HG03095 (cell line): ENCODE data around the gene VAMP2.

Experiments used
- ATAC-seq: cut with Tn5 transposase; IDR thresholded peaks from one replicate; pipeline ENCODE4 v1.9.1; 2021; ENCODE audit warnings: moderate library complexity; ENCODE audit not compliant: unreplicated experiment

VAMP2 gene

DNA sequence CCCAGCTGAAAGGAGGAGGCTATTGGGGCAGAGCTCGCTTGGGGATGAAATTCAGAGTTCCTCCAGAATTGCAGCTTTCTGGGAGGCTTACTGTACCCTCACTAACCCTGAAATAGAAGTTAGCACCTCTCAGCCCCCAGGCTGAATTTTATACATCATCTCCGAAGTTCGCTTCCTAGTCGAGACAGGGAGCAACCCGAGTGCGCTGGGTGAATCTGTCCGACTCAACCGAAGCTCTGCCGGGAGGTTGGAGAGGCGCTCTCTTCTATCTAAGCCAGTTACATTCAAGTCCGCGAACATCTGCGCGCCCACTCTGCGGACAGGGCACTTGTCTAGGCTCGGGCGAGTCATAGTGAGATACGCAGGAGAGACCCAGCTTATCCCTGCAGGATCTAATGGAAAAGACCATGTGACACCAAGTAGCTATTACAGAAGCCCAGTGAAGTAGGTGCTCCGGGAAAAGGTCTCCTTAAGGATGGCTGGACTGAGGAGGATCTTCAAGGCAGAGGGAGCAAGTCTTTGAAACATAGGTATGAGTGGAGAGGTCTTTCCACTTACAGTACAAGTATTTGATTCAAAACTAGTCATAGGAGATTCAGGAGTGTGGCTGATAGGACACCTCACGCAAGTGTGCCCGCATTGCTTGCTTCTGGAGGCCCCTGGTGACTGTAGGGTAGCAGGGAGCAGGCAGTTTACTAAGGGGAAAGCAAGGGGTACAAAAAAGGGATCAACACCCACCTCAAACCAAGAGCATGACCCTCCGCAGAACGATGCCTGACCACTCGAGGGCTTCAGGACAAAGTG lies 38.2 kb downstream of the VAMP2 start:
- ATAC-seq = no peak

DNA sequence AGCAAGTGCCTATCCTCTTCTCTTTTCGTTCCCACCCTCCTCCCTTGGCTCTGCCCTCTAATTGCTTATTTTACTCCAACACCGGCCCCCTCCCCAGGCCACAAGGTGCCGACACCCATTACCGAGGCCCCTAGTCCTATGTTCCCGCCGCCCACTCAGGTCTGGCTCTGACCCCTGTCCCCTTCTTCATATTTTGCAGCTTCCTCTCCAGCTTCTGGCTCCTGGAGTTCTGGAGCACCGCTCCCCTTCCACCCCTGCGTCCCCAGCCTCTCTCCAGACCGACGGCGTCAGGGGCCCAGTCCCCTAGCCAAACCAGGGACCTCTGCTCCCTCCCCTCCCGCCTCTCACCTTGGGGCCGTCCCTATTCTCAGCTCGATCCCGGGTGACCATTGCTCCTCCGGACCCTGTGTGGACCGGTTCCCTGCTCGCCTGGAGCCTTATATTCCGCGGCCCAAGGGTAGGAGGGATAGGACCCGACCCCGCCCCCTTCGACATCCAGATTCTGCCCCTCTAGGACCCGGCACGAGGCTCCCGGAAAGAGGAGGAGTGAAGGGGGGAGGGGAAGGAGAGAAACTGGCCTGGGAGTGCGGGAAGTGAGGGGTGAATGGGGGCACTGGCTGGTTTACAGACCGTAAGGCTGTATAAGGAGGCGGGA lies 38.9 kb downstream of the VAMP2 start, which contains the start of gene HES7:
TSS of gene HES7 (minus strand) at position 412 of the 655 bp plus-strand sequence. CDS start at position 390, 22 bp downstream.
- no peak for ATAC-seq

DNA sequence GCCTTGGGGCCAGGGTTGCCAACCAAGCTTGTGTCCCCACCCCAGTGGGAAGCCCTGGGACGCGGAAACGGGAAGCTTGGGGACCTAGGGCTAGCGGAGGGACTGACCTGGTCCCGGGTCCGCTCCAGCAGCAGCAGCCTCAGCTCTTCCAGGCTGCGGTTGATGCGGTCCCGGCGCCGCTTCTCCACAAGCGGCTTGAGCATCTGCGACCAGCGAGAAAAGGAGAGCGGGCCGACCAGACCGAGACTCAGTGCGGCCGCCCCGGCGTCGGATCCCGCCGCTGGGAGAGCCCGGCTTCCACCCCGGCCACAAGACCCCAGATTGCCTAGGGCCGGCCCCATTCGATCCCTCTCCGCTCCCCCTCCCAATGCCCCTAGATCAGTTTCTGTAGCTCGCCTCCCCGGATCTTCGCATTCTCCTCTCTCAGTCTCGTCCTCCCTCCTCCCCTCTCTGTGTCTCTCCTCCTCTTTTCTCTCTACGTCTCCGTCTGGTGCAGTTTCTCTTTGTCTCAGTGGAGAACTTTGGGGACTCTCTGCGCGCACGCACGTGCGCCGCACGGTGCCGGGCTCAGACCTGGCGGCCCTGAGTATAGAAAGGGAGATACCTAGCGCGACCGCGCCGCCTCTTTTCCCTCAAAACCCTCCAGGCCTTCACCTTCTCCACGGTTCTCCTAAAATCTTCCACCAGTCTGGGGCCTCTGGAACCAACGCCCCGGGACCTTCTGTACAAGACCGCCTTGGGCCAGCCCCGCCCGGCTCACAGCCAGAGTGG lies 39.6 kb downstream of the VAMP2 start:
- no peak for ATAC-seq

DNA sequence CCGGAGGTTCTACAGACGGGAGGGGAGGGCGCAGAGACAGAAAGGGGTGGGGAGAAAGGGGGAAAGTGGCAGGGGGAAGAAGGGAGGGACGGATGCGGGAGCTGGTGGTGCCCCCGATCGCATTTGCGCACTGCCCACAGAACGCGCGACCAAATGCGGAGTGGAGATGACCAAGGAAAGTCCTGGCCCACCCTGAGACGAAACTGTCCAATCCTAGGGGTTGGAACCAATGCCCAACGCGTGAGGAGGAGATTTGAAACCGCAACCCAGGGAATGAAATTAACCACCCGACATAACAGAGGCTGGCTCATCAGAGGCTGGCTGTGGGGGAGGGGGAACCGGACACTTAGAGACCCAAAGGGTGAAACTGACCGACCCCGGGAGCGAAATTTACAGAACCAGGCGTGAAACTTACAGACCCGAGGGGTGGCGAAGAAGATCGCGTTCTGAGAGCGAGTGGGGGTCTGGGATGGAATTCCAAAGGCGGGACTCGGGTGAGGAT lies 40.3 kb downstream of the VAMP2 start:
- no peak for ATAC-seq

DNA sequence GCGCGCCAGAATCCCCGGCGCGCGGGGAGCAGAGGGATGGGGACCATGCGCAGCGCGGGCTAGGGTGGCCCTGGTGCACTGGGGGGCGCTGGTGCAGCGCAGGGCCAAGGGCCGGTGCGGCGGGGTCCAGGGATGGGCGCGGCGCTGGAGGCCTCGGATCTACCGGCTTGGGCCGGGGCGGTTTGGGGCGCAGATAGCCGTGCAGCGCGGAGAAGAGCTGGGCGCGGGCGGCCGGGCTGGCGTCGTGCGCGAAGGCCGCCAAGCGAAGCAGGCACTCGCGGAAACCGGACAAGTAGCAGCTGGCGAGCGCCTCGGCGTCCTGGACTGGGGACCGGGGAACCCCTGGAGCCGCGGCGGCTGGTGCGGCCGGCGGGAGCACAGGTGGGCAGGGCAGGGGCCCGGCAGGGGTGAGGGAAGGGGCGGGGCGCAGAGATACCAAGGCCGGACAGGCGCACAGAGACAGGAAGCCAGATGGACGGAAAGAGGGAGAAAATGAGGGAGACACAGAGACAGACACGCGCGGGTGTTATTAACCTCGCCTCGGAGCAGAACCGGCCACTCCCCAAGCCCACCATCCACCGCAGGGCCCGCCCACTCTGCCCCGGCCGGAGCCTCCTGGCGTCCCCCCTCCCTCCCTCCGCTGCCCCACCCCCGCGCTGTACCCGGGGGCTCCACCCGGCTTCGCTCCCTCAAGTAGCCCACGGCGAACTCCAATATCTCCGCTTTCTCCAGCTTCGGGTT lies 40.9 kb downstream of the VAMP2 start:
- peak; percentile 27 for ATAC-seq

DNA sequence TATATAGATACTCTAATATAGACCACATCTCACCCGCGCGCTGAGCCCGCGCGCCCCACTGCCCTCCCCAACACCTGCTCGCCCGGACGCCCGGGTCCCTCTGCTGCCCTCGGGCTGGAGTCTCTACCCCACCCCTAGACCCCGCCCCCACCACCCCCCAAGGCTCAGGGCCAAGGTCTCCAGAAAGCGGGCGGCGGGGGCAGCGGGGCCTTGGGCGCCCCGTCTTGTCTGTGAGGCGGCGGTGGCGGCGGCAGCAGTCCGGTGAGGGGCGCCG lies 41.4 kb downstream of the VAMP2 start:
- no peak for ATAC-seq

DNA sequence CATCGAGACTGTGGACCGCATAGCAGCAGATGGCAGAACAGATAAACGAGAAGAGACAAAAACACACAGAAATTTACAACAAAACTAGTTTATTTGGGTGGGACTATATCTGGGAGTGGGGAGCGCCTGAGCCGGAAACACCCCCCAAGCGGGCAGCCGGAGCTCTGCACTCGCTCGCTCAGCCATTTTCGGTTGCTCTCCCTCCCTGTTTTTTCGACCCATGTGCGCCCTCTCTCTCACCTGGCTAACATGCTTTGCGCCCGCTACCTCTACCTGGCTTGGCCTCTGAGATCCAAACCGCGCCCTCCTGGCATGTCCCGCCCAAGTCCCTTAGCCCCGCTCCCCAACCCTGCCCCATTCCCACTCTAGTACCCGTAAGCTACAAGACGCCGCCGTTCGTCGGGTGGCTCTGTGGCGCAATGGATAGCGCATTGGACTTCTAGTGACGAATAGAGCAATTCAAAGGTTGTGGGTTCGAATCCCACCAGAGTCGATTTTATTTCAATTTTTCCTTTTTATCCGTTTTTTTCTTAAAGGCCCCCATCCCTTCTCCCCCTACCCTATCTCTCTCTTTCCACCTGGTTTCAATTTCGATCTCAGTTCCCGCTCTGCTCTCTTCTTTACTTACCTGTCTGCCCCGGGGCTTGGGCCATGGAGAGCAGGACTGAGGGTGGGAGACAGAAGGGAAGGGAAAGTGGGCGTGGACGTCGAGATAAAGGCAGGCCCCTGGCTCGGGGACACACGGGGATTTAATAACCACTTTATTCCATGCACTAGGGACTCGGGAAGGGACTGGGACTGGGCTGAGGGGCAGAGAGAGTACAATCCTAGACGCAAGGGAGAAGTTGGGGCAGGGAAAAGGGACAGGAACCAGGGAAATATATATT lies 42.0 kb downstream of the VAMP2 start:
- ATAC-seq = no peak

DNA sequence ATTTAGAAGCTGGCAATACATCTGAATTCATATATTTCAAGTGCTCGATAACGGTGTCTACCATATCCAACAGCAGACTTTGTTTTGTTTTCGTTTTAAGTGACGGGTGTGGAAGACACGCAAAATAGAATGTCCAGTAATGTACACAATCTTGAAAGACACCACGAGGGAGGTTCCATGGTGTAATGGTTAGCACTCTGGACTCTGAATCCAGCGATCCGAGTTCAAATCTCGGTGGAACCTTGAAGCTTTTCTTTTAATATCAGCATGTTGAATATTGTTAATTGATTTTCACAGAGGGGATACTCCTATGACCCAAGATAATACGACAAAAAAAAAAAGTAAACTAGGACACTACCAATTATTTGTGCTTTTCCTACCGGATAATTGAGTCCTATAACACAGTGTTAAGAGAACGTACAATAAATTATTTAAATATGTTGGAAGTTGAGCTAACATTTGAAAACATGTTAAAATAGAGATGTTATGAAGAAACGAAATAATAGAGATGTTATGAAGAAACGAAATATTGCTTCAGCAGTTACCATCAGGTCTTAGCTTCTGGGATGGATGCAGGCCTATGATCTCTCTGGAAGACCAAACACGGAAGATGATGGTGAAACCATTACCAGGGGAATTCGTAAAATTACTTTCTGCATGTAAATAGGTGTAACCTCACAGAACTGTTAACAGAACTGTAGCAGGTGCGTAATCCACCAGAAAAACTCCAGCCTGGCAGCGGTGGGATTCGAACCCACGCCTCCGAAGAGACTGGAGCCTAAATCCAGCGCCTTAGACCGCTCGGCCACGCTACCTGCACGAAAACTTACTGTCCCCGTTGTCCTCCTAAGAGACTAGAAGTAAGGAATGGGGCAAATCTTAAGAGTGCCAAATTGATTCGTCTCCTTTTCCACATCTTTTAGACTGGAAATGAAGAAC lies 42.9 kb downstream of the VAMP2 start:
- ATAC-seq = no peak

DNA sequence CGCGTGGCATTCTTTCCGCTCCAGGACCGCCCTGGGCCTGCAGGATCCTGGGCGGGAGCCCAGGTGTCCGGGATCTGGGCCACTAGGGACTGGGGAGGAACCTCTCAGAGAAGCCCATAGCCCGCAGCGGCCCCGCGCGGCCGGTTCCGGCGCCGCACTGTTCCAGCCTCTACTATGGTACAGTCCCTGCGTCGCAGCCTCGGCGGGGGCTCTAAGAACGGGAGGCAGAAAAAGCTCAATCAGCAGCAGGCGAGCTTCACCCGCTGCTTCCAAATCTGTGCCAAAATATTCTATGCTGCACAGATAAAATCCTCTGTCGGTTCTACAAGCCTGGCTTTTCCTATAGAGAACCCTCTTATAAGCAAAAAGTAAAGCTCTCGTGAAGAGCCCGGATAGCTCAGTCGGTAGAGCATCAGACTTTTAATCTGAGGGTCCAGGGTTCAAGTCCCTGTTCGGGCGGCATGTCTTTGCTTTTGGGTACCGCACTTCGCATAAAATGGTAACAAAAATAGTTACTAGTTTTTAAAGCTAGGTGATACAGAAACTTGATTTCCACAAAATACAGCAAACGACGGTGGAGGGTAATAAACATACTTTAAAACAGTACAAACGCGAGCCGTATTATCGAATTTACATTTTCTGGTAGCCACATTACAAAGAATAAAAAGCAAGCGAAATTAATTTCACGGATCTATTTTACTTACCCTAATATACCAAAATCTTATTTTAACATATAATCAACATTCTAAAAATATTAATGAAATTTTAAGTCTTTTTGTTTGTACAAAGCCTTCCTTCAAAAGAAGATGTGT lies 43.8 kb downstream of the VAMP2 start:
- peak; percentile 34 for ATAC-seq

DNA sequence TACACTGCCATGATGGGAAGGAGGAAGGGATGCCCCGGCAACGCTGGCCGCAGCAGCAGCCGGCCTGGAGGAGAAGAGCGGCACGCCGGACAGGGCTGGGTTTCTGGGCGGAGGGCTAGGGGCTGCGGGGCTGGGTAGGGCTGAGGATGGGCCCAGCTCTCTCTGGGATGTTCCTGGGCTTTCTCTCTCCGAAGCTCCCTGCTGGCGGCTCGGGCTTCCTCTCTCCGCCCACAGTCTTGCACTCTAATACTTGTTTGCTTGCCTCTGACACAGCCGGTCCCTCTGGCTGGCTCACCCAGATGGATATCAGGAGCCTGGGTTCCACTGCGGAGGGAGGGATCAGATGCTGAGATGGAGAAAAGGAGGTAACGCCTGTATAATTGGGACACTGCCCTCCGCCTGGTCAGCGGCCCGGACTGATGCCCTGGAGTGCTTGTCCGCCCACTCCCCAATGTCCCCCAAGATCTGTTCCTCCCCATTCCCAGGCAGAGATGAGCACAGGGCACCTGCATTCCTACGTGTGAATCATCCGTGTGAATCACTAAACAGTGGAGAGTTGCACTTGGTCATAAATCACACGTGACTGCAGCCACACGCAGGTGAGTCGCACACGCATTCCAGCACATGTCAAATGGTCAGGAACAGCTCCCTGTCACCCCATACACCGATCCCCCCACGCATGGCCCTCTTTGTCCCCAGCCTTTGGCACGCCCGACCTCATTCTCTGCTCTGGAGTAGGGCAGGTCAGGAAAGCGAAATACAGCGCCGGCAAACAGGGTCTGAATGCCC lies 44.6 kb downstream of the VAMP2 start, which contains the start of gene ALOXE3:
TSS of gene ALOXE3 (minus strand) at position 535 of the 789 bp plus-strand sequence. CDS start at position 11, 524 bp downstream.
- ATAC-seq = no peak

DNA sequence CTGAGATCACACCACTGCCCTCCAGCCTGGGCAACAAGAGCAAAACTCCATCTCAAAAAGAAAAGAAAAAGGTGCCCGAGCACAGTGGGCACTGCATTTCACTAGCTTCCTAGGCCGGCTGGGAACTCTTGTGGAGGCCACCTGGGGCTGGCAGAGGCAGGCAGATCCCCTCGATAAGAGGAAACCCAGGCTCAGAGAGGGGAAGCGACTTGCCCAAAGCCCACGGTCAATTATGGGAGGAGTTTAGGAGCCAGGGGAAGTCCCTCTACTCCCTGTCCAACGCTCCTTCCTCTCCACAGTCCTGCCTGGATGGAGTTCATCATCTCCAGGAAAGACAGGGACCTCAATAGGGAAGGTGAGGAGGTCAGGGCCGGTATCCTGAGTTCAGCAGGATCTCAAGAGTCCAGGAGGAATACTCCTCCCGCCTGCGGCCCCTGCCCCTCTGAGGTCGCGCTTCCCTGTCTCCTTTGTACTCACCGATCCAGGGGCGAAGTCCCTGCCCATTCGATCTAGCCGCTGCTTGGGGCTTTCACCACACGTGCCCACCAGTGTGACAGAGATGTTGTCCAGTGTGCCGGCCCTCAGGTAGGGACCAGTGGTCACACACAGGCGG lies 45.3 kb downstream of the VAMP2 start:
- no peak for ATAC-seq

DNA sequence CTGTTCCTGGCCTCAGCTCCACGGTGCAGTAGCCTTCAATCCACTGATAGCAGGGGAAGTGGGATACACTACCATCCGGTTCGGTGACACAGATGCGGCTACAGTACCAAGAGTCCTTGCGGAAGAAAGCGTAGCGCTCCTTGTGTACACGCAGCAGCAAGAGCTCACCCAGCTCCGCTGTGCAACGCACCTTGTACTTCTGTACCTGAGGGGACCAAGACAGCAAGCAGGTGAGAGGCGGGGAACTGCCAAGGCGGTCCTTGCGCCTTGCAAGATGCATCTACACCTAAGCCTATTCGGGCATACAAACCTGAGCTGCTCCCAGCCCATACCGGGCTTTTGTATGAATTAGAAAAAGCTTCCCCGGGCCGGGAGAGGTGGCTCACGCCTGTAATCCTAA lies 46.0 kb downstream of the VAMP2 start:
- no peak for ATAC-seq

DNA sequence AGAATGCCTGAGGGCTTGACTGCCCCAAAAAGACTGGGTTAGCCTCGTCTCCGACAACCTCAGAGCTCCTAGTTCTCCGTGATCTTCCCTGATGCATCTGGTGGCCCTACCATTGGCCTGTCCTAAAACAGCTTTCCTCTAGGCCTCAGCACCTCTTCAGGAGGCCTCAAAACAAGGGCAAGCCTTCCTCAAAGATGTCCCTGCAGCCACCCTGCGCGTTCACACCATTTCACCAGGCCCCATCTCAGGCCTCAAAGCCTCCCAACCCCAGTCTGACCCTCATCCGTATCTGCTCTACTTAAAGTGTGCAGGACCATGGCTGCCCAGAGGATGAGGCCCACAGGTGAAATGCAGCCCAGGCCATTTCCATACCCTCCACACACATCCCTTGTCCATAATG lies 51.8 kb downstream of the VAMP2 start:
- ATAC-seq = no peak

DNA sequence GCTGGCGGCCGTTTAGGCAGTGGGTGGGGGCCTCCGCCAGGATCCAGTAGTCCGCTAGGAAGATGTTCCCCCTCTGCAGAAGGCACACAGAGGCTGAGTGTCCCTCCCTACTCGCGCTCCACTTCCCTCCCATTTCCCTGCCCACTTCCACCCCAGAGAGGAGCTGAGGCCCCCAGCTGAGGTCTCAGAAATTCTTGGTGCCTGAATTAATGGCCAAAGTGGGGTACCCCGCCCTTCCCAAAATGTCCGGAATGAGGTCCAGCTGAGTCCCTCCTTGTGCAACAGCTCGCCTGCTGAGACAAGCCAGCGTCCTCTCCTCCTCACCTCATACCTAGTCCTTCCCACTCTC lies 52.3 kb downstream of the VAMP2 start:
- no peak for ATAC-seq

DNA sequence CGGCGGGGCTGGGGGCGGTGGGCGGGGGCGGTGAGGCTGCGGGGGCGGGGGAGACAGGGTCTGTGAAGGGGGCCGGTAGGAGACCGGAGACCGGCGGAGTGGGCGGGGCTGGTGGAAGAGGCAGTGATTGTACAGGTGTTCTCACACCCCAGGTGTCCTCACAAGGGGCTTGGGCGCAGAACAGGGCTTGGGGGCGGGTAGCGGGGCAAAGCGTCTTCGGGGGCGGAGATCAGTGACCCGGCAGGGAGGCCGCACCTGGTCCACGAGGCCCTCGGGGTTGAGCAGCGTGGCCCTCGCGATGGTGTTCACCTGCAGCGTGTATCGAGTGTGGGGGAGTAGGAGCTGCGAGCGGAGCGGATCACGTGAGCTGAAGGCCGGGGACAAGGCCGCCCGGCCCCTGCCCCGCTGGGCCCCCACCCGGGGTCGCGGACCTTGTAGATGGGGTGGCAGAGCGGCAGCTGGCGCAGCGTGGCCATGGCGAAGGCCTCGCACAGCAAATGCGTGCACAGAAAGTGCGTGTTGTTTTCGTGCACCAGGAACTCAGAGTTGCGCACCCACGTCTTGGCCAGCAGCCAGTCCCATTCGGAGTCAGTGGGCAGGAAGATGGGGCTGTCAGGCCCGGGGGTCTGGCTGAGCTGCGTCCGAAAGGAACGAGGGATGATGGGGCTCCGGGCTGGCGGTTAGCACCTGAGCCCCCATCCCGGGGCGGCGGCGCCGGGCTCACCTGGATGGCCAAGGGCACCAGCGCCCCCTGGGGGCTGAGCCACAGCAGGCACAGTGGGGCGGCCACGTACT lies 52.9 kb downstream of the VAMP2 start:
- no peak for ATAC-seq
